GM23338 (cell line): ENCODE measurements around the gene FOXP4. TPM values are rescaled to one million over a fixed set of nuclear protein-coding genes. Genes with fewer than 3 reads are reported as not detected.

Experiments
- ATAC-seq: fragments of 200-7000 bp; cut with Tn5 transposase; 3 replicates; pipeline ENCODE4 v1.9.1; 2020
- DNase-seq: peaks from one replicate; pipeline ENCODE4 v3.0.0-alpha.2; 2015; ENCODE audit warnings: low spot score
- H2AFZ ChIP-seq: fragments of 200-600 bp; sonication (generic); 2 replicates; pipeline ENCODE4 v1.8.0; 2016; ENCODE audit warnings: antibody characterized with exemption, mild to moderate bottlenecking, moderate library complexity
- H3F3A ChIP-seq: fragments of 200-600 bp; sonication (generic); replicated peaks from 2 replicates; pipeline ENCODE4 v1.8.0; 2017; ENCODE audit warnings: antibody characterized with exemption, mixed run types, low read depth
- H3K27ac ChIP-seq: fragments of 200-600 bp; sonication (generic); 2 replicates; pipeline ENCODE4 v1.6.1; 2016; ENCODE audit warnings: low read depth
- H3K27me3 ChIP-seq: fragments of 200-600 bp; sonication (generic); 2 replicates; pipeline ENCODE4 v1.8.0; 2016; ENCODE audit warnings: mild to moderate bottlenecking, mixed run types, moderate library complexity; ENCODE audit not compliant: insufficient read depth
- H3K36me3 ChIP-seq: fragments of 200-600 bp; sonication (generic); 2 replicates; pipeline ENCODE4 v1.8.0; 2016; ENCODE audit warnings: mild to moderate bottlenecking; ENCODE audit not compliant: insufficient read depth
- H3K4me1 ChIP-seq: fragments of 200-600 bp; sonication (generic); 2 replicates; pipeline ENCODE4 v1.8.0; 2016; ENCODE audit warnings: mild to moderate bottlenecking, moderate library complexity; ENCODE audit not compliant: insufficient read depth
- H3K4me2 ChIP-seq: fragments of 200-600 bp; sonication (generic); 2 replicates; pipeline ENCODE4 v1.7.1; 2017; ENCODE audit warnings: mixed run types
- H3K4me3 ChIP-seq: fragments of 200-600 bp; sonication (generic); 2 replicates; pipeline ENCODE4 v1.6.1; 2016; ENCODE audit warnings: mixed run types
- H3K79me2 ChIP-seq: fragments of 200-600 bp; sonication (generic); replicated peaks from 2 replicates; pipeline ENCODE4 v1.8.0; 2017; ENCODE audit warnings: mild to moderate bottlenecking; ENCODE audit not compliant: insufficient read depth
- H3K9me2 ChIP-seq: fragments of 200-600 bp; sonication (generic); 2 replicates; pipeline ENCODE4 v1.8.0; 2017; ENCODE audit not compliant: insufficient read depth
- H4K20me1 ChIP-seq: fragments of 200-600 bp; sonication (generic); replicated peaks from 2 replicates; pipeline ENCODE4 v1.8.0; 2017; ENCODE audit warnings: mild to moderate bottlenecking; ENCODE audit not compliant: insufficient read depth
- H3K27ac Mint-ChIP-seq: 2 replicates; pipeline ENCODE4 v1.8.0; 2020; ENCODE audit warnings: inconsistent platforms, mild to moderate bottlenecking, moderate library complexity, mixed read lengths
- H3K27me3 Mint-ChIP-seq: 3 replicates; pipeline ENCODE4 v1.8.0; 2022; ENCODE audit warnings: low read depth, mild to moderate bottlenecking, moderate library complexity, mixed read lengths, inconsistent platforms; ENCODE audit not compliant: insufficient read depth, poor library complexity
- H3K36me3 Mint-ChIP-seq: 3 replicates; pipeline ENCODE4 v1.8.0; 2021; ENCODE audit warnings: low read depth, mild to moderate bottlenecking, inconsistent platforms, moderate library complexity, mixed read lengths
- H3K4me1 Mint-ChIP-seq: 3 replicates; pipeline ENCODE4 v1.8.0; 2020; ENCODE audit warnings: mild to moderate bottlenecking, inconsistent platforms, mixed read lengths
- H3K4me3 Mint-ChIP-seq: 3 replicates; pipeline ENCODE4 v1.8.0; 2021; ENCODE audit warnings: moderate library complexity, mild to moderate bottlenecking, inconsistent platforms, mixed read lengths
- H3K9me3 Mint-ChIP-seq: 3 replicates; pipeline ENCODE4 v1.8.0; 2020; ENCODE audit warnings: moderate library complexity, mild to moderate bottlenecking, inconsistent platforms, mixed read lengths
- CREB1 ChIP-seq: fragments of 250-450 bp; sonication (Bioruptor Pico); IDR thresholded peaks from 2 replicates; pipeline ENCODE4 v1.5.0; 2020; ENCODE audit warnings: low read depth, mild to moderate bottlenecking, moderate library complexity
- CTCF ChIP-seq, 2 experiments: fragments of 200-600 bp in 1 of 2; sonication (generic) in 1 of 2; conservative IDR thresholded peaks; 2 replicates each; pipeline versions ENCODE4 v1.5.1 to v1.6.1; 2016 to 2017; ENCODE audit warnings: antibody characterized with exemption in 2 of 2, low read depth in 2 of 2, mild to moderate bottlenecking in 2 of 2, moderate library complexity in 1 of 2
- EZH2 ChIP-seq: fragments of 200-600 bp; sonication (generic); IDR thresholded peaks from one replicate; pipeline ENCODE4 v1.8.0; 2017; ENCODE audit warnings: antibody characterized with exemption, mild to moderate bottlenecking, low read depth; ENCODE audit not compliant: unreplicated experiment
- EZH2phosphoT487 ChIP-seq: fragments of 200-600 bp; sonication (generic); IDR thresholded peaks from one replicate; pipeline ENCODE4 v1.8.1; 2018; ENCODE audit warnings: antibody characterized with exemption; ENCODE audit not compliant: unreplicated experiment
- NANOG ChIP-seq: IDR thresholded peaks from 2 replicates; pipeline ENCODE4 v1.6.1; 2016; ENCODE audit warnings: antibody characterized with exemption, borderline replicate concordance
- POLR2AphosphoS5 ChIP-seq: IDR thresholded peaks from 2 replicates; pipeline ENCODE4 v1.6.1; 2016; ENCODE audit warnings: antibody characterized with exemption, low read depth
- REST ChIP-seq: IDR thresholded peaks from one replicate; pipeline ENCODE4 v1.6.1; 2018; ENCODE audit warnings: antibody characterized with exemption; ENCODE audit not compliant: unreplicated experiment
- STAT1 ChIP-seq: IDR thresholded peaks from one replicate; pipeline ENCODE4 v1.6.1; 2016; ENCODE audit warnings: antibody characterized with exemption; ENCODE audit not compliant: unreplicated experiment
- ZNF331 ChIP-seq: fragments of 250-450 bp; sonication (Bioruptor Pico); IDR thresholded peaks from 2 replicates; pipeline ENCODE4 v1.5.0; 2020; ENCODE audit warnings: low read depth, mild to moderate bottlenecking, moderate library complexity
- ZNF462 ChIP-seq: fragments of 250-450 bp; sonication (Bioruptor Pico); IDR thresholded peaks from 2 replicates; pipeline ENCODE4 v1.5.0; 2020; ENCODE audit warnings: mild to moderate bottlenecking, moderate library complexity
- polyA plus RNA-seq: library from polyadenylated mRNA; unstranded; fragments of >200 nt; fragmentation: Nextera tagmentation; extraction: Ambion mirVana; gene quantifications from 2 replicates; pipeline ENCODE4 v1.2.1, GENCODE V29; 2016
- total RNA-seq: library from RNA; depleted of rRNA; stranded (reverse); fragments of >200 nt; shearing (Covaris generic); gene quantifications from 2 replicates; pipeline ENCODE4 v1.2.3, GENCODE V29; 2014
- TF ChIP-seq, protein P1 (sequence below): IDR thresholded peaks from 2 replicates; pipeline ENCODE4 v1.6.1; 2016; ENCODE audit warnings: antibody characterized with exemption

The FOXP4 gene
- total and polyA plus RNA-seq, 2 experiments from 2014 or later, result 5.1 to 13.5 TPM

DNA sequence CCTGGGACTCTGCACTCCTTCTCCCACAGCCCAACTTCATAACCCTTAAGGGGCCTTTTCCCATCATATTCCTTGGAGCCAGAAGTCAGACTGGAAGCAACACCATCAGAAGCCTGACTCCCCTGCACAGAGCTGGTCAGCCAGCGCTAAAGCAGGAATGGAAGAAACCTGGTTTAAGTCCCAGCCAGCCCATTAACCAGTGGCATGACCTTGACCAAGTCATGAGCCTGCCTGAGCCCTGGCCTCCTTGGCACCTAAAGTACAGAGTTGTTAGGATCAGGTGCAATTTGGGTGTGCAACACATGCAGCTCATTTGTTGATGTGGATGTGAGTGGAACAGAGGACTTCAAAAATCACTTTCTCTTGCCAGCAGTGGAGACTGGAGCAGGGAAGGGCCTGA is 20.8 kb downstream of the FOXP4 start:
- peaks cover 70% of the 10 kb centered on the region for H3K4me1 Mint-ChIP-seq
- no peak overlapping the region for H3K27ac Mint-ChIP-seq
- no peaks in the 10 kb centered on the region for H3K9me3 Mint-ChIP-seq

DNA sequence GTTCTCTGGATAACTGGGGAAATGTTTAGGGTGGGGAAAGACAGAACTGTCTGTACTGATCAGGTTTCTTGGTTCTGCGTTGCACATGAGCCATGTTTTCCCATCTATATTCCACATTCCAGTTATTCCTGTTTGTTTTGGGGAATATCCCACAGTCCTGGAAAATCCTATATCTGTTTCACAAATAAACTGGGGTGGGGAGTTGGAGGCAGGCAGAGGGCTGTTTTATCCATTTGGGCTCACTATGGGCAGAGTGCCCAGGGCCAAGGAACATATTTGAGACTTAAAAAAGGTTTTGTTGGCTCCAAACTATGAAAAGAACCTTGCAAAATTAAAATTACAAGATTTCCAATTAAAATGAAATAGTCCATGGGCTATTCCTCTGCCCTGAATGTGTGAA is 21.5 kb downstream of the FOXP4 start:
- Mint-ChIP-seq H3K4me3 (no peak overlapping the region), H3K27ac (no peak overlapping the region), H3K27me3 (peaks cover 11% of the 10 kb centered on the region), H3K36me3 (peaks cover 32% of the 10 kb centered on the region), H3K9me3 (no peaks in the 10 kb centered on the region), H3K4me1 (peaks cover 70% of the 10 kb centered on the region)
- no peaks in the 10 kb centered on the region for H4K20me1 ChIP-seq
- H3K27ac ChIP-seq, result no peak overlapping the region
- no peaks in the 10 kb centered on the region for H3K27me3 ChIP-seq
- no peaks in the 10 kb centered on the region for H3K36me3 ChIP-seq
- H3K79me2 ChIP-seq, result peaks cover 32% of the 10 kb centered on the region
- no peak overlapping the region for H3K4me3 ChIP-seq
- no peak for DNase-seq
- H2AFZ ChIP-seq, result no peak overlapping the region
- ATAC-seq, result no peak
- no peaks in the 10 kb centered on the region for H3K9me2 ChIP-seq
- peaks cover 56% of the 10 kb centered on the region for H3K4me1 ChIP-seq
- peaks cover 15% of the 10 kb centered on the region for H3F3A ChIP-seq
- H3K4me2 ChIP-seq, result no peak overlapping the region
- no peak for TF ChIP-seq STAT1
- no peak for TF ChIP-seq CREB1
- TF ChIP-seq POLR2AphosphoS5, result no peak
- TF ChIP-seq ZNF462 (CRISPR knock-in tag), result no peak
- TF ChIP-seq, protein P1, sequence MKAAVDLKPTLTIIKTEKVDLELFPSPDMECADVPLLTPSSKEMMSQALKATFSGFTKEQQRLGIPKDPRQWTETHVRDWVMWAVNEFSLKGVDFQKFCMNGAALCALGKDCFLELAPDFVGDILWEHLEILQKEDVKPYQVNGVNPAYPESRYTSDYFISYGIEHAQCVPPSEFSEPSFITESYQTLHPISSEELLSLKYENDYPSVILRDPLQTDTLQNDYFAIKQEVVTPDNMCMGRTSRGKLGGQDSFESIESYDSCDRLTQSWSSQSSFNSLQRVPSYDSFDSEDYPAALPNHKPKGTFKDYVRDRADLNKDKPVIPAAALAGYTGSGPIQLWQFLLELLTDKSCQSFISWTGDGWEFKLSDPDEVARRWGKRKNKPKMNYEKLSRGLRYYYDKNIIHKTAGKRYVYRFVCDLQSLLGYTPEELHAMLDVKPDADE, result no peak
- no peak for TF ChIP-seq CTCF (conservative IDR thresholded peaks at IDR 0.05; ENCODE audit: low read depth in 2 of 2)
- TF ChIP-seq EZH2, result no peak
- no peak for TF ChIP-seq ZNF331 (CRISPR knock-in tag)
- TF ChIP-seq REST, result no peak

More for the DNA sequence above, 20.8 kb downstream of the FOXP4 start:
- H3K36me3 Mint-ChIP-seq, result peaks cover 31% of the 10 kb centered on the region
- Histone ChIP-seq H3K27me3 (no peaks in the 10 kb centered on the region), H3K9me2 (no peaks in the 10 kb centered on the region), H2AFZ (no peak overlapping the region), H3K4me2 (no peak overlapping the region), H3F3A (peaks cover 18% of the 10 kb centered on the region), H4K20me1 (no peaks in the 10 kb centered on the region), H3K4me1 (peaks cover 56% of the 10 kb centered on the region), H3K27ac (no peak overlapping the region), H3K79me2 (peaks cover 26% of the 10 kb centered on the region), H3K36me3 (no peaks in the 10 kb centered on the region), H3K4me3 (no peak overlapping the region)
- TF ChIP-seq NANOG, result no peak
- TF ChIP-seq EZH2phosphoT487, result no peak
- H3K27me3 Mint-ChIP-seq, result peaks cover 11% of the 10 kb centered on the region
- DNase-seq (no peak), ATAC-seq (no peak)
- H3K4me3 Mint-ChIP-seq, result no peak overlapping the region
